ENCODE results near the gene LIPC.

The LIPC gene

GRCh38 chr15:58551764-58552504, 120.1 kb downstream of the LIPC start:
- Histone ChIP-seq H3K4me3 (peak overlapping the region; percentile 57), H3K9me3 (no peaks in the 10 kb centered on the region), H3K27ac (peak overlapping the region; percentile 96), H3K27me3 (no peaks in the 10 kb centered on the region), H4K20me1 (no peaks in the 10 kb centered on the region), H3K4me2 (peak overlapping the region; percentile 91), H3K4me1 (peaks cover 100% of the 10 kb centered on the region), H3K36me3 (no peaks in the 10 kb centered on the region), H3K9ac (peak overlapping the region; percentile 86)
- peak; percentile 84 for TF ChIP-seq Cebpa-rat (IDR thresholded peaks at IDR 0.05)

DNA sequence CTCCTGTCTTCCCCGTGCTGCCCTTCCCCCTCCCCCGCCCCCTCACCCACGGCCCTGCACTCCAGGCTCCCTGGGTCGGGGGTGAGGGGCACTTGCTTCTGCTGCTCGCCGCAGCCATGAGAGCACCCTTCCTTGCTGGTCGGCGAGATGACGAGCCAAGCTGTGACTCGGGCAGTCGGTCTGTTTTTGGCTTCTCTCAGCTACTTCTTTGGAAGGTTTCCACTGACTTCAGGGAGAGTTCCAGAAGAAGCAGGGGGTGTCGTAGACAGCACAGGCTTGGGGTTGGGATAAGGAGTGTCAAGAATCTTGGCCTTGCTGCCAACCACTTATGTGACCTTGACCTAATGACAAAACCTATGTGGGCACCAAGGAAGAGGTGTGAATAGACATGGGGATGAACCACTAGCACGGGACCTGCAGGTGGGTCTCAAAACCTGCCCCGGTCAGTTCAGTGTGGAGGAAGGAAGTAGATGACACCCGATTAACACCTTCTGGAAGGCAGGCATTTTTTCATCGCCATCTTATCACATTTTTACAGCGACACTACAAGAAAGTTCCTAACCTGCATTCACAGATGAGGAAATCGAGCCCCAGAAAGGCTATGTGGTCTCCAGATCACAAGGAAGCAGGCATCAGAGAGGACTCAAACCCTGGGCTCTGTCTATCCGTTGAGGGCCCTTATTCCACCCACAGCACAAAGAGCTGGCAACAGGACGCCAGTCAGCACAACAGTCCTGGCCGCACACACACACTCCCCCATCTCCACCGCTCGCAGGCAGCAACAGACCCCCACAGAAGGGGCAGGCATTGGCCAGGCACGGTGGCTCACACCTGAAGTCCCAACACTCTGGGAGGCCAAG, 120.9 kb downstream of the LIPC start:
- no peaks in the 10 kb centered on the region for H3K36me3 ChIP-seq
- H3K4me2 ChIP-seq, result peak overlapping the region; percentile 91
- peak overlapping the region; percentile 57 for H3K4me3 ChIP-seq
- peaks cover 100% of the 10 kb centered on the region for H3K4me1 ChIP-seq
- no peaks in the 10 kb centered on the region for H3K27me3 ChIP-seq
- H4K20me1 ChIP-seq, result no peaks in the 10 kb centered on the region
- peak overlapping the region; percentile 86 for H3K9ac ChIP-seq
- TF ChIP-seq Cebpa-rat (IDR thresholded peaks at IDR 0.05), result no peak
- H3K9me3 ChIP-seq, result no peaks in the 10 kb centered on the region
- peak overlapping the region; percentile 96 for H3K27ac ChIP-seq

- Histone ChIP-seq H4K20me1 (no peaks in the 10 kb centered on the region), H3K4me1 (peaks cover 94% of the 10 kb centered on the region), H3K27me3 (no peaks in the 10 kb centered on the region), H3K9me3 (peaks cover 7% of the 10 kb centered on the region), H3K9ac (peak overlapping the region; percentile 86), H3K4me2 (peak overlapping the region; percentile 91), H3K4me3 (0 out of 2 replicates have a peak overlapping the region, but pooled peaks have one; percentile 57), H3K27ac (peak overlapping the region; percentile 96), H3K36me3 (peaks cover 3% of the 10 kb centered on the region; the same call in 1 of the 2 replicates)
- no peak for TF ChIP-seq Cebpa-rat (IDR thresholded peaks at IDR 0.05)
Observed at GRCh38 chr15:58553365-58553918, 121.7 kb downstream of the LIPC start.

- no peak for TF ChIP-seq Cebpa-rat (IDR thresholded peaks at IDR 0.05)
- peak overlapping the region; percentile 96 for H3K27ac ChIP-seq
- peaks cover 20% of the 10 kb centered on the region for H3K9me3 ChIP-seq
- no peaks in the 10 kb centered on the region for H4K20me1 ChIP-seq
- H3K9ac ChIP-seq, result peak overlapping the region; percentile 86
- peaks cover 11% of the 10 kb centered on the region; the same call in 1 of the 2 replicates for H3K36me3 ChIP-seq
- H3K4me1 ChIP-seq, result peaks cover 81% of the 10 kb centered on the region
- H3K27me3 ChIP-seq, result no peaks in the 10 kb centered on the region
- peak overlapping the region; percentile 23; the same call in 1 of the 2 replicates for H3K4me3 ChIP-seq
- peak overlapping the region; percentile 91 for H3K4me2 ChIP-seq
Observed at GRCh38 chr15:58554758-58555157, 123.0 kb downstream of the LIPC start.

- Histone ChIP-seq H3K4me3 (peak overlapping the region; percentile 23; the same call in 1 of the 2 replicates), H3K36me3 (peaks cover 11% of the 10 kb centered on the region; the same call in 1 of the 2 replicates), H3K27ac (peak overlapping the region; percentile 96), H3K4me1 (peaks cover 75% of the 10 kb centered on the region), H3K27me3 (no peaks in the 10 kb centered on the region), H3K9ac (peak overlapping the region; percentile 86), H3K4me2 (peak overlapping the region; percentile 91), H3K9me3 (peaks cover 23% of the 10 kb centered on the region), H4K20me1 (no peaks in the 10 kb centered on the region)
- no peak for TF ChIP-seq Cebpa-rat (IDR thresholded peaks at IDR 0.05)
Observed at GRCh38 chr15:58555162-58556027, 123.6 kb downstream of the LIPC start.

DNA sequence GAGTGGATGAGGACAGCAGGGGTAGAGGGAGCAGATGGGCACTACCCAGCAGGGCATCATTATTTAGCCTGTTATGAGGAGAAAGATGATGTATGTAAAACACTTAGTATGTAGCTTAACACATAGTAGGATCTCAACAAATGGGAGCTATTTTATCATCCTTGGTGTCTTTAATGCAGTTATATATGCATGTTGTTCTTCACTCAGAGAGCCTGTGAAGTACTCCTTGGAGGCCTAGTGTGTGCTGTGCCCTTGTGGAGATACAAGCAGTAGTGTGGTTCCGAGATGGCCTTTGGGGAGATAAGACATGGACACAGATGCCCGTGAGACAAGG, 124.2 kb downstream of the LIPC start:
- peak overlapping the region; percentile 91 for H3K4me2 ChIP-seq
- peaks cover 23% of the 10 kb centered on the region for H3K9me3 ChIP-seq
- no peaks in the 10 kb centered on the region for H4K20me1 ChIP-seq
- peaks cover 69% of the 10 kb centered on the region for H3K4me1 ChIP-seq
- H3K27me3 ChIP-seq, result no peaks in the 10 kb centered on the region
- H3K9ac ChIP-seq, result peak overlapping the region; percentile 86
- peak overlapping the region; percentile 23; the same call in 1 of the 2 replicates for H3K4me3 ChIP-seq
- H3K36me3 ChIP-seq, result peaks cover 11% of the 10 kb centered on the region; the same call in 1 of the 2 replicates
- no peak for TF ChIP-seq Cebpa-rat (IDR thresholded peaks at IDR 0.05)
- peak overlapping the region; percentile 96 for H3K27ac ChIP-seq

- no peak for TF ChIP-seq Cebpa-rat (IDR thresholded peaks at IDR 0.05)
- Histone ChIP-seq H4K20me1 (no peaks in the 10 kb centered on the region), H3K27me3 (no peaks in the 10 kb centered on the region), H3K4me3 (no peak overlapping the region), H3K4me2 (peak overlapping the region; percentile 91), H3K27ac (peak overlapping the region; percentile 96), H3K4me1 (peaks cover 64% of the 10 kb centered on the region), H3K36me3 (peaks cover 11% of the 10 kb centered on the region; the same call in 1 of the 2 replicates), H3K9ac (no peak overlapping the region), H3K9me3 (peaks cover 23% of the 10 kb centered on the region)
Observed at GRCh38 chr15:58556541-58556940, 124.8 kb downstream of the LIPC start.

- Histone ChIP-seq H3K36me3 (peaks cover 15% of the 10 kb centered on the region), H4K20me1 (no peaks in the 10 kb centered on the region), H3K27ac (no peak overlapping the region), H3K9ac (no peak overlapping the region), H3K27me3 (no peaks in the 10 kb centered on the region), H3K9me3 (peaks cover 32% of the 10 kb centered on the region), H3K4me3 (no peak overlapping the region; the same call in 1 of the 2 replicates), H3K4me1 (peaks cover 56% of the 10 kb centered on the region), H3K4me2 (no peak overlapping the region)
- TF ChIP-seq Cebpa-rat (IDR thresholded peaks at IDR 0.05), result no peak
Observed at GRCh38 chr15:58558777-58559176, 127.0 kb downstream of the LIPC start.
